ENCODE measurements around the gene DNAH17. TPM values are rescaled to one million over a fixed set of nuclear protein-coding genes. Genes with fewer than 3 reads are reported as not detected.

DNAH17 gene
- total RNA-seq, 1 experiment from 2014 or later, result 0.13 TPM

- H4K5ac ChIP-seq (ENCODE audit: insufficient read length, low read depth, low read length), result no peak overlapping the region
- Mint-ChIP-seq H3K4me3 (no peak overlapping the region), H3K9me3 (peaks cover 5 to 10% of the 10 kb centered on the region in 2 experiments; a peak in 3 of 5 replicates), H3K36me3 (ENCODE audit: insufficient read depth in 1 of 3, low read depth in 3 of 3) (peaks cover 0 to 4% (median 0%) of the 10 kb centered on the region in 3 experiments; a peak in 2 of 7 replicates), H3K27me3 (ENCODE audit: low read depth) (peaks cover 4% of the 10 kb centered on the region), H3K4me1 (peaks cover 13 to 24% of the 10 kb centered on the region in 2 experiments), H3K27ac (no peak overlapping the region)
- no peak overlapping the region for H4K91ac ChIP-seq (ENCODE audit: insufficient read length, low read depth, low read length)
- H3K9ac ChIP-seq (ENCODE audit: extremely low read depth, insufficient read length, low read length), result no peak overlapping the region
- H4K8ac ChIP-seq (replicated peaks; ENCODE audit: insufficient read length, low read depth, low read length), result no peak overlapping the region
- no peak overlapping the region for H2BK20ac ChIP-seq (ENCODE audit: low read depth, low read length, poor library complexity, severe bottlenecking)
- H3K4ac ChIP-seq (ENCODE audit: low read depth, low read length), result no peak overlapping the region
- no peak overlapping the region for H3K4me2 ChIP-seq (ENCODE audit: insufficient read depth, insufficient read length, low read length)
- H3K56ac ChIP-seq (ENCODE audit: insufficient read length, low read depth, low read length), result no peak overlapping the region
- no peak overlapping the region for H2AFZ ChIP-seq (ENCODE audit: low read length)
- H2BK5ac ChIP-seq (ENCODE audit: insufficient read length, low read length), result no peak overlapping the region
- no peaks in the 10 kb centered on the region for H3K79me2 ChIP-seq (ENCODE audit: insufficient read depth, low read length)
- no peak overlapping the region for H3T11ph ChIP-seq (ENCODE audit: low read length)
- no peak overlapping the region for H2BK15ac ChIP-seq (ENCODE audit: low read depth, low read length)
- H2AK5ac ChIP-seq (ENCODE audit: insufficient read length, low read length), result no peak overlapping the region
- H3K14ac ChIP-seq (ENCODE audit: insufficient read depth, low read length), result no peak overlapping the region
- H4K20me1 ChIP-seq (ENCODE audit: control insufficient read depth, insufficient read depth, insufficient read length), result no peaks in the 10 kb centered on the region
- no peak overlapping the region for H3K18ac ChIP-seq (ENCODE audit: insufficient read length, low read depth, low read length)
- H2BK120ac ChIP-seq (ENCODE audit: low read depth, low read length, poor library complexity, severe bottlenecking), result no peak overlapping the region
- no peak overlapping the region for H3K23ac ChIP-seq (ENCODE audit: insufficient read length, low read depth, low read length)
- no peaks in the 10 kb centered on the region for H3K27me3 ChIP-seq (ENCODE audit: insufficient read depth, low read length)
- DNase-seq, result no peak
- no peak overlapping the region for H2BK12ac ChIP-seq (ENCODE audit: insufficient read length, low read depth, low read length)
- H3K9me3 ChIP-seq (ENCODE audit: control insufficient read depth, low read depth, low read length), result no peaks in the 10 kb centered on the region
- no peaks in the 10 kb centered on the region for H3K79me1 ChIP-seq (ENCODE audit: insufficient read depth, low read depth, low read length, poor library complexity, severe bottlenecking)
- no peak overlapping the region for H3K27ac ChIP-seq (ENCODE audit: insufficient read length, low read depth, low read length)
- WGBS (ENCODE audit: extremely low coverage, insufficient read length, low lambda C conversion rate), result no CpG with 5 or more reads among the region's 8 CpGs
- H3K4me1 ChIP-seq (ENCODE audit: insufficient read depth, low read length), result 0 out of 2 replicates have a peak, but pooled peaks cover 3% of the 10 kb centered on the region
- no peaks in the 10 kb centered on the region for H3K23me2 ChIP-seq (ENCODE audit: insufficient read length, low read depth, low read length, poor library complexity, severe bottlenecking)
- TF ChIP-seq CTCF (conservative IDR thresholded peaks at IDR 0.05), result no peak
Observed at GRCh38 chr17:78573955-78574354, 3.2 kb downstream of the DNAH17 start.

All from H9 (cell line).